Common myeloid progenitor, CD34-positive (primary cell): ENCODE results near the gene RNF141.

Experiments used
- CTCF ChIA-PET: fragments of 350-600 bp; sonication (Branson Sonifier 250); formaldehyde crosslinking; loops from one replicate; lab custom pipeline; 2021; ENCODE audit warnings: antibody characterized with exemption; lab: Charles Lee
- POLR2A ChIA-PET: fragments of 350-600 bp; sonication (Branson Sonifier 250); formaldehyde crosslinking; loops from one replicate; lab custom pipeline; 2021; ENCODE audit warnings: antibody characterized with exemption; lab: Charles Lee
- DNase-seq, 3 donors: peaks; one replicate each; pipeline versions ENCODE4 v3.0.0 to v3.0.0-alpha.2; 2013
- H3K27ac ChIP-seq, 2 experiments: 1 replicate in 1 of 2; 2 replicates in 1 of 2; pipeline ENCODE4 v1.7.0; 2013; ENCODE audit warnings: inconsistent platforms in 2 of 2, low read length in 2 of 2, mild to moderate bottlenecking in 2 of 2, low read depth in 1 of 2, moderate library complexity in 1 of 2; ENCODE audit not compliant: severe bottlenecking in 2 of 2, insufficient read depth in 1 of 2, poor library complexity in 1 of 2
- H3K27me3 ChIP-seq, 5 experiments: replicated peaks in 2 of 5; 1 replicate in 3 of 5; 2 replicates in 2 of 5; pipeline versions ENCODE4 v1.6.1 to v1.7.0; 2013; ENCODE audit warnings: low read length in 4 of 5, mild to moderate bottlenecking in 2 of 5, moderate library complexity in 2 of 5, inconsistent platforms in 1 of 5; ENCODE audit not compliant: insufficient read depth in 5 of 5, control insufficient read depth in 4 of 5
- H3K36me3 ChIP-seq, 4 experiments: 1 replicate in 2 of 4; 2 replicates in 2 of 4; pipeline versions ENCODE4 v1.6.1 to v1.7.0; 2013; ENCODE audit warnings: low read length in 3 of 4, control low read depth in 1 of 4, mild to moderate bottlenecking in 1 of 4; ENCODE audit not compliant: control insufficient read depth in 4 of 4, insufficient read depth in 4 of 4
- H3K4me1 ChIP-seq, 4 experiments: 1 replicate in 3 of 4; 2 replicates in 1 of 4; pipeline versions ENCODE4 v1.6.1 to v1.7.1; 2013; ENCODE audit warnings: low read length in 3 of 4, mild to moderate bottlenecking in 3 of 4, control low read depth in 1 of 4, inconsistent platforms in 1 of 4, moderate library complexity in 1 of 4; ENCODE audit not compliant: control insufficient read depth in 4 of 4, insufficient read depth in 4 of 4; ENCODE audit errors: control extremely low read depth in 1 of 4
- H3K4me3 ChIP-seq, 7 experiments: 1 replicate in 4 of 7; 2 replicates in 3 of 7; pipeline versions ENCODE4 v1.5.1 to v1.7.0; 2013; ENCODE audit warnings: mild to moderate bottlenecking in 7 of 7, low read length in 6 of 7, moderate library complexity in 6 of 7, inconsistent platforms in 2 of 7, low read depth in 2 of 7, control low read depth in 1 of 7; ENCODE audit not compliant: insufficient read depth in 4 of 7, control insufficient read depth in 1 of 7; ENCODE audit errors: extremely low read depth in 1 of 7
- H3K9me3 ChIP-seq, 5 experiments: 1 replicate in 4 of 5; 2 replicates in 1 of 5; pipeline versions ENCODE4 v1.6.1 to v1.7.1; 2013; ENCODE audit warnings: low read length in 4 of 5, mild to moderate bottlenecking in 2 of 5, inconsistent platforms in 1 of 5, low read depth in 1 of 5, moderate library complexity in 1 of 5; ENCODE audit not compliant: control insufficient read depth in 4 of 5, insufficient read depth in 2 of 5; ENCODE audit errors: control extremely low read depth in 1 of 5
- WGBS: methylation state at CpG from one replicate; pipeline ENCODE4 v1.1.5; 2013; ENCODE audit not compliant: insufficient coverage; 5-methylcytosine and 5-hydroxymethylcytosine counted together

The RNF141 gene

GRCh38 chr11:10480760-10481159 is 60.2 kb downstream of the RNF141 start:
- peaks cover 15 to 85% (median 59%) of the 10 kb centered on the region in 4 experiments for H3K36me3 ChIP-seq
- no peak overlapping the region for H3K4me3 ChIP-seq
- H3K27me3 ChIP-seq, result no peaks in the 10 kb centered on the region
- DNase-seq, result no peak
- 100% methylated on average over 1 of the region's 2 CpGs for WGBS
- H3K4me1 ChIP-seq, result peaks cover 0 to 6% (median 5%) of the 10 kb centered on the region in 4 experiments
- H3K27ac ChIP-seq, result no peak overlapping the region
- ChIA-PET POLR2A (no interaction called here), CTCF (interaction anchor here (1.0 to 2.6 kb wide), 5 partner anchors 17 to 75 kb away, joined by 3 to 8 read pairs (median 3); no protein-coding TSS in a partner anchor)
- H3K9me3 ChIP-seq, result no peaks in the 10 kb centered on the region

DNA sequence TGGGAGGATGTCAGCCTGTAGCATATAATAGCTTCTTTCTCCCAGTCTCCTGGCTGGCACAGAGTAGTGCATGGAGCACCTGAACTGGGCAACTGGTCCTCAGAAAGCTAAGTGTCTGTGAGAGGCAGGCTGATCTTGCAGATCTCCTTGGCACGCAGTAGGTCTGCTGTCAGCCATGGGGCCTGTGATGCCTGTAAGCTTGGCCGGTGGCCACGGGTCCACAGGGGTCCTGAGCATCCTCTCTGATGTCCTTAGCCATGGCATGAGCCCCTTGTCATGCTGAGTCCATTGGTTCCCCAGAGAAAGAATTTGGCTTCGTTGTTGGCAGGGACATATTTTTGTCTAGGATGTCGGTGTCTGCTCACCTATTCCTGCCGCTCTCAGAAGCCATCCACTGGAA is 61.0 kb downstream of the RNF141 start:
- no peaks in the 10 kb centered on the region for H3K27me3 ChIP-seq
- no peaks in the 10 kb centered on the region for H3K9me3 ChIP-seq
- WGBS, result 84% methylated on average over 4 of the region's 6 CpGs
- H3K4me3 ChIP-seq, result no peak overlapping the region
- H3K4me1 ChIP-seq, result peaks cover 0 to 6% (median 5%) of the 10 kb centered on the region in 4 experiments
- no peak overlapping the region for H3K27ac ChIP-seq
- ChIA-PET POLR2A (no interaction called here), CTCF (interaction anchor here (0.8 to 2.6 kb wide), 8 partner anchors 8 to 74 kb away, joined by 3 to 8 read pairs (median 3); no protein-coding TSS in a partner anchor)
- DNase-seq, result no peak
- peaks cover 13 to 89% (median 59%) of the 10 kb centered on the region in 4 experiments for H3K36me3 ChIP-seq

GRCh38 chr11:10478574-10479550 is 62.1 kb downstream of the RNF141 start:
- H3K27me3 ChIP-seq, result no peaks in the 10 kb centered on the region
- DNase-seq, result no peak
- no peaks in the 10 kb centered on the region for H3K9me3 ChIP-seq
- POLR2A ChIA-PET, result interaction anchor here (0.8 kb wide), 1 partner anchor 20 kb away, joined by 4 read pairs; no protein-coding TSS in a partner anchor
- peaks cover 0 to 6% (median 5%) of the 10 kb centered on the region in 4 experiments for H3K4me1 ChIP-seq
- CTCF ChIA-PET, result interaction anchor here (0.8 to 2.6 kb wide), 5 partner anchors 10 to 73 kb away, joined by 3 to 8 read pairs (median 4); no protein-coding TSS in a partner anchor
- H3K36me3 ChIP-seq, result peaks cover 10 to 88% (median 56%) of the 10 kb centered on the region in 4 experiments
- WGBS, result 100% methylated on average over 10 of the region's 16 CpGs
- no peak overlapping the region for H3K27ac ChIP-seq
- no peak overlapping the region for H3K4me3 ChIP-seq

DNA sequence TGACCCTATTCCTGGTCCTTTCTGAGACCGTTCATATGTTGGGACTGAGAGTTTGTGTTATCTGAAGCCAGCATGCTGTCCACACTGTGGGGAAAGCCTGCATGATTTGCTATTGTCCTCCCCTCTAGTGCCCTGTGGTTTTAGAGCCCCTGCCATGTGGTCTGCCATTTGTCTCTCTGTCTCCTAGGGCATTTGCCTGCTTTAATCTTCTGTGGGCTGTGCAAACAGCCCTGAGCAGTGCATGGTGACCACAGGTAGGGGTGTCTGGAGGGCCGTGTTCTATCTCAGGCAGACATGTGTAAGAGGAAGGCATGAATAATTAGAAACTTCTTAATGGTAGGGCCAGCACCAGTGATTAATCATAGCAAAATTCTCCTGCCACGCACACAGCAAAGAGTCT is 62.9 kb downstream of the RNF141 start:
- 83% methylated on average over 1 of the region's 3 CpGs for WGBS
- ChIA-PET CTCF (interaction anchor here (2.1 kb wide), 1 partner anchor 10 kb away, joined by 6 read pairs; no protein-coding TSS in a partner anchor), POLR2A (no interaction called here)
- Histone ChIP-seq H3K4me3 (no peak overlapping the region), H3K9me3 (no peaks in the 10 kb centered on the region), H3K4me1 (peaks cover 0 to 6% (median 5%) of the 10 kb centered on the region in 4 experiments), H3K36me3 (peaks cover 6 to 88% (median 54%) of the 10 kb centered on the region in 4 experiments), H3K27me3 (no peaks in the 10 kb centered on the region), H3K27ac (no peak overlapping the region)
- DNase-seq, result peak; percentile 15 to 72 (median 59)

GRCh38 chr11:10477690-10478046 is 63.3 kb downstream of the RNF141 start:
- H3K27me3 ChIP-seq, result no peaks in the 10 kb centered on the region
- H3K4me1 ChIP-seq, result peaks cover 0 to 6% (median 5%) of the 10 kb centered on the region in 4 experiments
- H3K36me3 ChIP-seq, result peaks cover 6 to 85% (median 51%) of the 10 kb centered on the region in 4 experiments
- CTCF ChIA-PET, result interaction anchor here (0.9 to 2.1 kb wide), 5 partner anchors 11 to 172 kb away, joined by 3 to 11 read pairs (median 4); no protein-coding TSS in a partner anchor
- POLR2A ChIA-PET, result no interaction called here
- DNase-seq, result no peak
- 98% methylated on average over 8 of the region's 8 CpGs for WGBS
- no peak overlapping the region for H3K4me3 ChIP-seq
- H3K27ac ChIP-seq, result no peak overlapping the region
- H3K9me3 ChIP-seq, result no peaks in the 10 kb centered on the region

DNA sequence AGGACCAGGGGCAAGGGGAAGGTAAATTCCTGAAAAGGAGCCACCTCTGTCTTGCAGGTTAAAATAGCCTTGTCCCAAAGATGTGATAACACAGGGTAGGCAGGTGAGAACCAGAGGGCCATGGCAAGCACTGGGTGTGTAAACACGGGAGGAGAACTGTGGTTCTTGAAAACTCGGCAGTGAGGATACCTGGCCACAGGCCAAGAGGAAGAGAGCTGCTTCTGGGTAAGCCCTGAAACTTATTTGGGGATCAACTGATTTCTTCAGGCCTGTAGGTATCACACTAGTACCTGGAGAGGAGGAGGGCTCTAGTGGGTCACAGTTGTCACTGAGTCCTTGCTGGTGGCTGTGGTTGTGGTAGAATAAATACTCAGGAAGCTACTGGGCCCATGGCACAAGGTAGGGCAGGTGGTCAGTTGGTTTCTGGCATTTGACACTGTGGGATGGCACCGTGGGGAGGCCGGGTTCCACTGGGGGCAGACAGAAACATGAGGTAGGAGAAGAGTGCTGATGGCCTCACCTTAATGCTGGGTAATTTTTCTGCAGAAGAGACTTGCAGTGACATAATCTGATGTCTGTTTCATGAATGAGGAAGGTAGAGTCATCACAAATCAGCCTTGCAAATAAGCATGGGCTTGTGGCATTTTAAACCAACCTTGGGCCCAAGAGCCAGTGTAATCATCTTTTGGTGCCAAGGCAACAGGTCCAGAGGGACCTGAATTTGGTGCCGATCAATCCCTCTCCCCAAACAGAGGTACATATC is 63.9 kb downstream of the RNF141 start:
- H3K36me3 ChIP-seq, result peaks cover 6 to 83% (median 48%) of the 10 kb centered on the region in 4 experiments
- WGBS, result 56% methylated on average over 5 of the region's 5 CpGs

More for the DNA sequence above, 63.9 kb downstream of the RNF141 start:
- CTCF ChIA-PET, result interaction anchor here (0.9 to 2.1 kb wide), 7 partner anchors 18 to 173 kb away, joined by 3 to 11 read pairs (median 4); no protein-coding TSS in a partner anchor
- Histone ChIP-seq H3K9me3 (no peaks in the 10 kb centered on the region), H3K4me3 (no peak overlapping the region), H3K4me1 (peaks cover 0 to 6% (median 5%) of the 10 kb centered on the region in 4 experiments), H3K27me3 (no peaks in the 10 kb centered on the region), H3K27ac (no peak overlapping the region)
- POLR2A ChIA-PET, result interaction anchor here (1.3 kb wide), 1 partner anchor 18 kb away, joined by 3 read pairs; no protein-coding TSS in a partner anchor
- peak in 2 of 3 donors; percentile 24 to 40 for DNase-seq
